BLaER1 treated with 17β-estradiol and CSF1 and Interleukin-3, amounts not matched to agents 10 nM and 100 nM (cell line): Measurements from ENCODE around the gene TAP2.

ENCODE experiments used
- H3K27ac ChIP-seq, 11 experiments: shearing (Covaris generic); formaldehyde crosslinking; 2 replicates each; pipeline ENCODE4 v1.8.1; 2022
- H3K27me3 ChIP-seq, 11 experiments: shearing (Covaris generic); formaldehyde crosslinking; 2 replicates each; pipeline ENCODE4 v1.8.1; 2022
- H3K36me3 ChIP-seq, 11 experiments: shearing (Covaris generic); formaldehyde crosslinking; 2 replicates each; pipeline ENCODE4 v1.8.1; 2022
- H3K4me1 ChIP-seq, 10 experiments: shearing (Covaris generic); formaldehyde crosslinking; 2 replicates each; pipeline ENCODE4 v1.8.1; 2022
- H3K4me2 ChIP-seq, 11 experiments: shearing (Covaris generic); formaldehyde crosslinking; 2 replicates each; pipeline ENCODE4 v1.8.1; 2022
- H3K4me3 ChIP-seq, 10 experiments: shearing (Covaris generic); formaldehyde crosslinking; 2 replicates each; pipeline ENCODE4 v1.8.1; 2022
- H3K9ac ChIP-seq, 11 experiments: shearing (Covaris generic); formaldehyde crosslinking; 2 replicates each; pipeline ENCODE4 v1.8.1; 2022
- H3K9me3 ChIP-seq, 11 experiments: shearing (Covaris generic); formaldehyde crosslinking; replicated peaks in 1 of 11; 2 replicates each; pipeline ENCODE4 v1.8.1; 2022
- H4K20me1 ChIP-seq, 11 experiments: shearing (Covaris generic); formaldehyde crosslinking; 2 replicates each; pipeline ENCODE4 v1.8.1; 2022
- Cebpa-rat ChIP-seq, 11 experiments: shearing (Covaris generic); IDR thresholded peaks; 2 replicates each; pipeline ENCODE4 v1.8.1; 2022

Gene TAP2

GRCh38 chr6:32842021-32842650 is 3.6 kb upstream of the TAP2 start:
- TF ChIP-seq Cebpa-rat (IDR thresholded peaks at IDR 0.05) = no peak
- Histone ChIP-seq H3K36me3 (peaks cover 27 to 43% (median 31%) of the 10 kb centered on the region in 11 experiments), H3K4me1 (peaks cover 64 to 83% (median 76%) of the 10 kb centered on the region in 10 experiments), H3K9me3 (no peaks in the 10 kb centered on the region), H3K4me2 (peak overlapping the region; percentile 81 to 97 (median 92)), H3K9ac (peak overlapping the region in 4 of 11 experiments; percentile 89 to 97 (median 94); a peak in 7 of 22 replicates), H3K27ac (peak overlapping the region in 2 of 11 experiments; percentile 94 to 96; a peak in 4 of 22 replicates), H3K27me3 (no peaks in the 10 kb centered on the region), H4K20me1 (peaks cover 0 to 18% (median 14%) of the 10 kb centered on the region in 11 experiments; a peak in 11 of 22 replicates), H3K4me3 (peak overlapping the region in 7 of 10 experiments; percentile 71 to 90 (median 84); a peak in 11 of 20 replicates)

- TF ChIP-seq Cebpa-rat (IDR thresholded peaks at IDR 0.05) = no peak
- Histone ChIP-seq H3K4me2 (peak overlapping the region; percentile 22 to 97 (median 92)), H3K9ac (peak overlapping the region in 5 of 11 experiments; percentile 4 to 48 (median 26); a peak in 4 of 22 replicates), H3K27ac (peak overlapping the region in 7 of 11 experiments; percentile 4 to 83 (median 27); a peak in 8 of 22 replicates), H3K4me1 (peaks cover 58 to 83% (median 76%) of the 10 kb centered on the region in 10 experiments), H4K20me1 (peaks cover 0 to 6% (median 2%) of the 10 kb centered on the region in 11 experiments; a peak in 9 of 22 replicates), H3K27me3 (no peaks in the 10 kb centered on the region), H3K9me3 (no peaks in the 10 kb centered on the region), H3K4me3 (peak overlapping the region in 2 of 10 experiments; percentile 3 to 9; a peak in 2 of 20 replicates), H3K36me3 (peaks cover 19 to 41% (median 24%) of the 10 kb centered on the region in 11 experiments; a peak in 21 of 22 replicates)
Measured at GRCh38 chr6:32840604-32841246, 2.2 kb upstream of the TAP2 start.

- Histone ChIP-seq H3K36me3 (peaks cover 31 to 53% (median 37%) of the 10 kb centered on the region in 11 experiments), H3K27me3 (no peaks in the 10 kb centered on the region), H3K27ac (peak overlapping the region in 6 of 11 experiments; percentile 35 to 87 (median 84); a peak in 7 of 22 replicates), H3K4me1 (peaks cover 49 to 77% (median 69%) of the 10 kb centered on the region in 10 experiments), H3K4me3 (no peak overlapping the region), H4K20me1 (no peaks in the 10 kb centered on the region), H3K9ac (peak overlapping the region in 3 of 11 experiments; percentile 17 to 89 (median 86); a peak in 5 of 22 replicates), H3K9me3 (no peaks in the 10 kb centered on the region), H3K4me2 (peak overlapping the region; percentile 1 to 97 (median 33); a peak in 11 of 22 replicates)
- TF ChIP-seq Cebpa-rat (IDR thresholded peaks at IDR 0.05) = no peak
Measured at GRCh38 chr6:32839356-32839755, 817 bp upstream of the TAP2 start.

GRCh38 chr6:32837651-32838113 is 857 bp downstream of the TAP2 start:
- H3K27ac ChIP-seq = peak overlapping the region; percentile 24 to 87 (median 81); a peak in 21 of 22 replicates
- peaks cover 42 to 67% (median 63%) of the 10 kb centered on the region in 10 experiments for H3K4me1 ChIP-seq
- peaks cover 0 to 2% (median 0%) of the 10 kb centered on the region in 11 experiments; a peak in 1 of 22 replicates for H4K20me1 ChIP-seq
- no peak for TF ChIP-seq Cebpa-rat (IDR thresholded peaks at IDR 0.05)
- no peaks in the 10 kb centered on the region for H3K9me3 ChIP-seq
- H3K4me3 ChIP-seq = peak overlapping the region; percentile 55 to 80 (median 76)
- H3K27me3 ChIP-seq = no peaks in the 10 kb centered on the region
- peak overlapping the region; percentile 74 to 89 (median 84) for H3K9ac ChIP-seq
- peaks cover 44 to 68% (median 54%) of the 10 kb centered on the region in 11 experiments for H3K36me3 ChIP-seq
- H3K4me2 ChIP-seq = peak overlapping the region; percentile 96 to 100 (median 99)

- Histone ChIP-seq H3K4me1 (peaks cover 34 to 60% (median 55%) of the 10 kb centered on the region in 10 experiments), H3K27me3 (no peaks in the 10 kb centered on the region), H3K36me3 (peaks cover 44 to 68% (median 55%) of the 10 kb centered on the region in 11 experiments), H3K9ac (peak overlapping the region in 7 of 11 experiments; percentile 29 to 89 (median 81); a peak in 8 of 22 replicates), H4K20me1 (peaks cover 0 to 9% (median 0%) of the 10 kb centered on the region in 11 experiments; a peak in 3 of 22 replicates), H3K4me3 (peak overlapping the region in 8 of 10 experiments; percentile 67 to 80 (median 76); a peak in 12 of 20 replicates), H3K4me2 (peak overlapping the region; percentile 96 to 100 (median 99); a peak in 21 of 22 replicates), H3K27ac (no peak overlapping the region), H3K9me3 (no peaks in the 10 kb centered on the region)
- TF ChIP-seq Cebpa-rat (IDR thresholded peaks at IDR 0.05) = no peak
Measured at GRCh38 chr6:32836873-32837272, 1.7 kb downstream of the TAP2 start.

GRCh38 chr6:32835167-32835893 is 3.2 kb downstream of the TAP2 start:
- no peaks in the 10 kb centered on the region for H3K27me3 ChIP-seq
- H3K4me3 ChIP-seq = no peak overlapping the region
- no peaks in the 10 kb centered on the region for H3K9me3 ChIP-seq
- peak overlapping the region in 2 of 11 experiments; percentile 98 to 100; a peak in 2 of 22 replicates for H3K4me2 ChIP-seq
- peaks cover 49 to 71% (median 61%) of the 10 kb centered on the region in 11 experiments for H3K36me3 ChIP-seq
- no peak overlapping the region; a peak in 1 of 22 replicates for H3K9ac ChIP-seq
- peaks cover 21 to 45% (median 39%) of the 10 kb centered on the region in 10 experiments for H3K4me1 ChIP-seq
- H4K20me1 ChIP-seq = peaks cover 0 to 9% (median 0%) of the 10 kb centered on the region in 11 experiments; a peak in 3 of 22 replicates
- TF ChIP-seq Cebpa-rat (IDR thresholded peaks at IDR 0.05) = no peak
- no peak overlapping the region for H3K27ac ChIP-seq

- Histone ChIP-seq H4K20me1 (peaks cover 0 to 18% (median 0%) of the 10 kb centered on the region in 11 experiments; a peak in 4 of 22 replicates), H3K4me1 (peaks cover 12 to 32% (median 24%) of the 10 kb centered on the region in 10 experiments), H3K27me3 (no peaks in the 10 kb centered on the region), H3K9ac (no peak overlapping the region), H3K4me3 (no peak overlapping the region), H3K36me3 (peaks cover 66 to 87% (median 78%) of the 10 kb centered on the region in 11 experiments), H3K4me2 (no peak overlapping the region), H3K9me3 (no peaks in the 10 kb centered on the region), H3K27ac (no peak overlapping the region)
- TF ChIP-seq Cebpa-rat (IDR thresholded peaks at IDR 0.05) = no peak
Measured at GRCh38 chr6:32833664-32834063, 4.9 kb downstream of the TAP2 start.

- Histone ChIP-seq H3K36me3 (peaks cover 72 to 97% (median 86%) of the 10 kb centered on the region in 11 experiments), H3K27ac (no peak overlapping the region), H3K4me1 (peaks cover 8 to 28% (median 20%) of the 10 kb centered on the region in 10 experiments), H3K9ac (no peak overlapping the region; a peak in 1 of 22 replicates), H3K9me3 (no peaks in the 10 kb centered on the region), H3K4me3 (no peak overlapping the region), H3K27me3 (no peaks in the 10 kb centered on the region), H3K4me2 (no peak overlapping the region), H4K20me1 (peaks cover 0 to 18% (median 0%) of the 10 kb centered on the region in 11 experiments; a peak in 4 of 22 replicates)
- no peak for TF ChIP-seq Cebpa-rat (IDR thresholded peaks at IDR 0.05)
Measured at GRCh38 chr6:32832535-32832934, 6.0 kb downstream of the TAP2 start.
